Activated CD4-positive, alpha-beta T cell treated with anti-CD3 and anti-CD28 coated beads, Interleukin-2, amount 50 U/mL, for 48 hours (primary cell): ENCODE results near the gene FOXF2.
"Not testable (repeated sequence)": the region's sequence is repeated elsewhere in the genome, so short reads cannot be mapped to it uniquely, and the experiment has no call there.

Experiments
- DNase-seq, 2 experiments: peaks; one replicate each; pipeline ENCODE4 v3.0.0-alpha.2; 2020

Gene FOXF2

GRCh38 chr6:1389369-1390132 lies at the start of gene FOXF2:
Gene FOXF2, plus strand, starts transcription at chr6:1389576. Its CDS starts 372 bp downstream, at chr6:1389948.
- DNase-seq: no peak

DNA sequence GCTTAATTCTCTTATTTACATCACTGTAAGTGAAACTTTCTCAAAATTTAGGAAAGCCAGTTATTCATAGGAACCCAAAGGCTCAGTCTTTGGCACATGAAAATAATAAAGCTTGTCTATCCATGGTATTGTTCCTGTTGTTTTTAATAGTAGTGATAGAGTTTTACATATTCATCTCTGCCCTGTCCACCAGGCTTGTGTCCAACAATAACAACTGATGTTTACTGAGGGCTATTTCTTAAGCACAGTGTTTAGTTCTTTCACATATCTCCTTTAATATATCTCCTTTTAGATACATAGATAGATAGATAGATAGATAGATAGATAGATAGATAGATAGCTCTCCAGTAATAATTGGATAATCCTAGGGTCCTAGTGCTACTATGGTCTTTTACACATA lies 43.3 kb upstream of the FOXF2 start:
- DNase-seq: no peak

- DNase-seq: no peak
Observed at GRCh38 chr6:1346558-1347091, 42.8 kb upstream of the FOXF2 start.

DNA sequence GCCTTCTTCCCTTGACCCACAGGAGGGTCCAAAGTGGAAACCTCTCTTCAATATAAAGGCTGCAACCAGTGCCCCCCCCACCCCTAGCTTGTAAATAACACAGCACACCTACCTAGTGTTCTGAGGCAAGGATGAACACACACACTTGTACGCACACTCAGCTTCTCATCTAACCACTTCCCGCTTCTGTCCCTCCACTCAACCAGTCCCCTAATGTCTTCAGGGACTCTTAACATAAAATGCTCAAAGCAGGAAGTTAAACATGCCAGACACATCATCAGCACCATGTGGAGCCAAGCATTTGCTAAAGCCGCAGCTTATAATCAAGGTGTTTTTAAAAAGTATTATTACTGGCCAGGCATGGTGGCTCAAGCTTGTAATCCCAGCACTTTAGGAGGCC lies 42.2 kb upstream of the FOXF2 start:
- DNase-seq: no peak

- DNase-seq: no peak
Observed at GRCh38 chr6:1348675-1349074, 40.7 kb upstream of the FOXF2 start.

DNA sequence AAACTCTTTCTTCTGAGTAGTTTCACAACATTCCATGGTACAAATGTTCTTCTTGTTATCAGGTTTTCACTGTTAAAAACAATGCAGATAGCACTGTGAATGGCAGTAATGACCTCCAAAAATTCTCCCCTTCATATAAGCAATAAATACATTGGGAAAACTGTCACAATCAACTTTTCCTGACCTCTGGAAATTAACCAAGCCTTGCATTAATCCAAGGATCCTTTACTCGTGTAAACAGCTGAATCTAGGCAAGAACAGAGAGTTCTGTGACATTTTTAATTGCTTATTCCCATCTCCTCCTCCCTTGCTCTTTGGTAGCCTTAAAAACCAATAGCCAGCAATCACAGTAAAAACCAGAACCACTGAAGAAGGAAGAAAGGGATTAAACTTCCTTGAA lies 39.7 kb upstream of the FOXF2 start:
- no peak for DNase-seq

- DNase-seq: no peak
Observed at GRCh38 chr6:1351381-1352008, 37.9 kb upstream of the FOXF2 start.

GRCh38 chr6:1355068-1355467 lies 34.3 kb upstream of the FOXF2 start:
- not testable (repeated sequence) for DNase-seq

GRCh38 chr6:1361717-1362116 lies 27.7 kb upstream of the FOXF2 start:
- not testable (repeated sequence) for DNase-seq

- DNase-seq: no peak
Observed at GRCh38 chr6:1362643-1363042, 26.7 kb upstream of the FOXF2 start.

DNA sequence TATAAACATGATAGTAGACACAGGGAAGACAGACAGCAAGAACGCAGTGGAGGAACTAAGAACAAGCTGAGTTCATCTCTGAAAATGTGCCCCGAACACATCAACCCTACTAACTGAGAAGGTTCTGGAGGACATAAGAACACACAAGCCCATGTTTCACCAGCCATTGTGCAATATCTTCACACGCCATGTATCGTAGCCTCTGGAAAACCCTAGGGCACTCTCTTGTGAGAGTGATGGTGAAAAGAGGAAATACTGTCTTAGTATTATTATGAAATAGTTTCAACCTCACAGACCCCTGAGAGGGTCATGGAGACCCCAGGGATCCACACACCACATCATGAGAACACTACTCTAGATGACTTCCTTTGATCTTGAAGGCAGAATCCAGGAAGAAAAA lies 26.1 kb upstream of the FOXF2 start:
- DNase-seq: no peak

- DNase-seq: peak in 1 of 2 experiments; percentile 12
Observed at GRCh38 chr6:1363729-1364572, 25.4 kb upstream of the FOXF2 start.

- DNase-seq: no peak
Observed at GRCh38 chr6:1364791-1365190, 24.6 kb upstream of the FOXF2 start.

- DNase-seq: no peak
Observed at GRCh38 chr6:1365686-1366085, 23.7 kb upstream of the FOXF2 start.

DNA sequence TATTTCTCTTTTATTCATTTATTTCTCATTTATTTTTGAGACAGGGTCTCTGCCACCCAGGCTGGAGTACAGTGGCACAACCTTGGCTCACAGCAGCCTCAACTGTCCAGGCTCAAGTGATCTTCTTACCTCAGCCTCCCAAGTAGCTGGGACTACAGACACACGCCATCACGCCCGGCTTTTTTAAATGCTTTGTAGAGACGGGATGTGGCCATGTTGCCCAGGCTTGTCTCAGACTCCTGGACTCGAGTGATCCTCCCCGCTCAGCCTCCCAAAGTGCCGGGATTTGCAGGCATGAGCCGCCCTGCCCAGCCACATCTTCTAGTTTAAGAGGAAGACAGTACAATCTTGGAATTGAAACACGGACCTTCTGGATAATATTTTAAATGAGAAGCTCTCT lies 21.6 kb upstream of the FOXF2 start:
- no peak for DNase-seq

- no peak for DNase-seq
Observed at GRCh38 chr6:1368940-1369339, 20.4 kb upstream of the FOXF2 start.

GRCh38 chr6:1369695-1370094 lies 19.7 kb upstream of the FOXF2 start:
- not testable (repeated sequence) for DNase-seq

DNA sequence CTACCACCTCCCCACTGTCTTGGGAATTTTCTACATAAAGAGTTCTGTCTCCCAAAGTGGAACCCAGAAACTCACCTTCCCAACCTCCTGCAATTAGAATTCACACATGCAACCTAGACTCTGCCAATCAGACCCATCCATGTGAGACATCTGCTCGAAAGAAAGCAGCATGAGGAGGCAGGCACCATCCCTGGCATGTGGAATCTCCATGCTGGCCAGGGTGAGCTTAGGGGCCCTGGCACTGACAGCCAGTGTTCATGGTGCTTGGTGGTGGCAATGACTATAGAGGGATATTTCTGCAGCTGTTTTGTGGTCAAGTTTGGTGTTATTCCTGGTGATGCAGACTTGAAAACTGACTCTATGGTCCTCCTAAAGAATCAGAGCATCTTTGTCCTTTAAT lies 17.4 kb upstream of the FOXF2 start:
- no peak for DNase-seq

DNA sequence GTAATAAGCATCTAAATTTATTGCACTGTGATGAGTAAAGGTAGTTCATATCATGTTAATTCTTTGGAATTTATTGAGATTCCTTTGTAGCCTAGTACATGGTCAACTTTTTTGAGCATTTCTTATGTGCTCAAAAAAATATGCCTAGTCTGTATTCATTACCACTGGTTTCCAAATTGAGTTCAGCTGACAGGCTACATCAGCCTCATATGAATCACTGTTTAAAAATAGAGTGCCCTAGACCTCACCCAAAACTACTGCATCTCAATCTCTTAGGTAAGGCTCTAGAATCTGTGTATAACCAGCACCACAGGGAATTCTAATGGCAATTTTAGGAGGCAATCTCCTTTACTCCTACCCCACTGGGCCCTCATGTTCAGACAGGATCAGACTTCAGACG lies 16.7 kb upstream of the FOXF2 start:
- no peak for DNase-seq

GRCh38 chr6:1376653-1377052 lies 12.7 kb upstream of the FOXF2 start:
- no peak for DNase-seq

DNA sequence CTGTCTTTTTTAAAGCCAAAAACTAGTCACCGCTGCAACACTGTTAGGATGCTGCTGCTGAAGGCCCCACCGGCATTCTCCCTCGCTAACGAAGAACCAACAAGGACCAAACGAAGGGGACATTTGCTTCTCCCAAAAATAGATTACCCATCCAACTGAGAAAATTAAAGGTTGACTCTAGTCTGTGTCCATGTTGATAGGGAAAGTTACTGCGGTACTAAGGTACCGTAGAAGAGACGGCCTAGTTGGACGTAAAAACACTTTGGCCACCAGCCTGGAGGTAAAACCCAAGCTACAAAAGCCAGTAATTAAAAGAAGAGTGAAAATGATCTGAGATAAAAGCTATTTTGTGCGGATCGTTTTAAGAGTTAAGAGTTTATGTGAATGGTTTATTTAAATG lies 11.8 kb upstream of the FOXF2 start:
- no peak for DNase-seq

GRCh38 chr6:1378065-1379016 lies 11.0 kb upstream of the FOXF2 start:
- DNase-seq: no peak
